ENCODE results near the gene SMURF2.
A peak's percentile ranks its signal among the peaks of the same experiment; 100 is the strongest.

SMURF2 gene

DNA sequence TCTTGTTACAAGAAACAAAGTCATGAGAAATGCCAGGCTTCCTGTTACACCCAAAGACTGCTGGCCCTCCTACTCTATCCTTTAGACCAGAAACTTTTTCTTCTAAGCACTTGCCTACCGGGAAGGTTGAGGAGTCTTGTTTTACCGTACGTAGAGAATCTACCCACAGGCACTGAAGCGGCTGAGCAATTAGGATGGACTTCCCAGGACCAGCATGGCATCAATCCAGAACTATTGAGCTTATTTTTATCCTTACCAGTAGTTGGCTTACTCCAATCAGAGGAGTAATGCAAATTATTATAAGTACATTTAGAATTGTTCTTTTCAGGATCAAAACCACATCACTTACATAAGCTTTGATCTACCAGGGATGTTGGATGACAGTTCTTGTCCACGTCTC lies 129.7 kb downstream of the SMURF2 start:
- no peak for DNase-seq

DNA sequence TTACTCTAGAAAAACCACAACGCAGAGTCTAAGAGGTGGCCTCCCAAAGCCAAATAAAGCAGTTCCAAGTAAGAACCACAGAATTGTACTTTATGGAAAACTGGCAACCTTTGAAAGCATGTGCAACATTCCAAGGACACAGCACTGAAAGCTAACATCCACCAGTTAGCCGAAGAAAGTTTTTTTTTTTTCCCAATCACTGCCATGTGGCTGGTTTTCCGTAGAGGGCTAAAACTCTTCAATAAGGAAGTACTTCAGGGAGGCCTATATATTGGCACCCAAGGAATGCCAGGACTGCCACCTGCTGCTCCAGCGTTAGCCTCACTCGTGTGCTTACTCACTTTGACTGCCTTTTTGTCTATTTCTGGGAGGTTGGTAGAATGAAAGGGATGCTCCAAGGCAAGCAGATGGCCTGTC lies 130.1 kb downstream of the SMURF2 start:
- no peak for DNase-seq

DNA sequence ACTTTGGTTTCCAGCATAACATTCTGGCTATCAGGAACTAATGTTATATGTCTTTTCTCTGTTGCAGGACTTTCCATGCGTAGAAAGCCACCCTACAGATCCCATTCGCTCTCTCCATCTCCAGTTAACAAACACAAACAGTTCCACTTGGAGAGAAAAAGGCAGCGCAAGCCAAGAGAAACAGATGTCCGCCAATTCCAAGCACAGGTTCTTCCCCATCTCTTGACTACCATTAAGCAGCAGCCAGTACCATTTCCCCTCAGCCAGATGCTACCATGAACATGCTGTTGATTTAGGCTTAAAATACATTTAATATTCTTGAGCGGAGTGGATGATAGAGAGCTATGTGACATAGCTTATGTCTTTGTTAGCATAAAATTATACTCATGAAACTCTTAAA lies 132.9 kb downstream of the SMURF2 start:
- no peak for DNase-seq

- no peak for DNase-seq
Observed at GRCh38 chr17:64527914-64528313, 134.2 kb downstream of the SMURF2 start.

- DNase-seq, result no peak
Observed at GRCh38 chr17:64520359-64520758, 141.7 kb downstream of the SMURF2 start.

GRCh38 chr17:64519601-64520000 lies 142.5 kb downstream of the SMURF2 start:
- DNase-seq, result no peak

DNA sequence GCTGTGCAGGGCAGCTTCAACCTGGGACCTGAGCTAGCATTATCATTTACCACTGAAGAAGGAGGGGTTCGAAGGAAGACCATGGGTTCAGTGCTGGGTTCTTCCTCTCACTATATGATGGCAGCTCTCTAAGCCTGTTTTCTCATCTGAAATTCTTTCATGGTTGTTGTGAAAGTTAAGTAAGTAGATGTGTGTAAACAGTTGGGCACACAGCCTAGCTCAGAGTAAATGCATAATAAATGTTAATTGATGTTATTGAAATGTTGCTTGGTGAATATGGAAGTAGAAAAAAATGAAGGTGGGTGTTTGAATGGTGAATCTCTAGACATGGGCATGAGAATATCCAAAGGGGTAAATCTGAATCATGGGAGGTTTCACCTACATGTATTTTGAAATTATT lies 146.3 kb downstream of the SMURF2 start:
- no peak for DNase-seq

DNA sequence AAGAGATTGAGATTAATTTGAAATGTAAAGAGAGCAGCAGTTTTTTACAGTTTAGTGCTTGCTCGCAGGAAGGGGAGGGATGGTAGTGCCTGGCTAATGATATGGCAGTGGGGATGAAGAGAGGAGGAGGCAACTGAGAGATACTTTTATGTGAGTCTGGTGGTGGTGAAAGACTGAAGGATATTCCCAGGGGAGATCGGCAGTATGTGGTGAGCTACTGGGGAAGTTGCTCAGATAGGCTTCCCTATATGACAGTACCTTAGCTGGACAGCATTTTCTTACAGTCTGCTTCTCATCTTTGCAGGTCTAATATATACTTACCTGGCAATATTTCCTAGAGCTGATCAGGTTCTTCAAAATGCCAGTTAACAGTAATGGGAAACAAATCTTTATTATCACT lies 146.7 kb downstream of the SMURF2 start:
- DNase-seq, result no peak

- no peak for DNase-seq
Observed at GRCh38 chr17:64509179-64509578, 152.9 kb downstream of the SMURF2 start.

GRCh38 chr17:64508683-64509082 lies 153.4 kb downstream of the SMURF2 start:
- no peak for DNase-seq

DNA sequence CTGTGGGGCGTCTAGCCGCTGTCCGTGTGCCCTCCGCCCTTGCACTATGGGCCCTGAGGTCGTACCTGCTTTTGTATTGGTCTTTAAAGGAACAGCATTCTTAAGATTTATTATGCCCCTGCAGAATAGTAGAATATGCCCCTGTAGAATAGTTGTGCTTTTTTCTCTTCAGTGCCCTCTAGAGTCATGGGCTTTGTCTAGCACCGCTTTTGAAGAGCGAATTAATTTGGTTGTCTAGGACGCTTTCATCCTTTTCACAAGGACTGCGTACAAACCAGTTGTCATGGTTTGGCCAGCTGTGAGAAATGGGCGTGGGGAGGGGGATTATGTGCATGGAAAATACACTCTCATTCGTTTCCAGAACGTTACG lies 154.7 kb downstream of the SMURF2 start:
- peak in 1 of 2 experiments; percentile 41 for DNase-seq

DNA sequence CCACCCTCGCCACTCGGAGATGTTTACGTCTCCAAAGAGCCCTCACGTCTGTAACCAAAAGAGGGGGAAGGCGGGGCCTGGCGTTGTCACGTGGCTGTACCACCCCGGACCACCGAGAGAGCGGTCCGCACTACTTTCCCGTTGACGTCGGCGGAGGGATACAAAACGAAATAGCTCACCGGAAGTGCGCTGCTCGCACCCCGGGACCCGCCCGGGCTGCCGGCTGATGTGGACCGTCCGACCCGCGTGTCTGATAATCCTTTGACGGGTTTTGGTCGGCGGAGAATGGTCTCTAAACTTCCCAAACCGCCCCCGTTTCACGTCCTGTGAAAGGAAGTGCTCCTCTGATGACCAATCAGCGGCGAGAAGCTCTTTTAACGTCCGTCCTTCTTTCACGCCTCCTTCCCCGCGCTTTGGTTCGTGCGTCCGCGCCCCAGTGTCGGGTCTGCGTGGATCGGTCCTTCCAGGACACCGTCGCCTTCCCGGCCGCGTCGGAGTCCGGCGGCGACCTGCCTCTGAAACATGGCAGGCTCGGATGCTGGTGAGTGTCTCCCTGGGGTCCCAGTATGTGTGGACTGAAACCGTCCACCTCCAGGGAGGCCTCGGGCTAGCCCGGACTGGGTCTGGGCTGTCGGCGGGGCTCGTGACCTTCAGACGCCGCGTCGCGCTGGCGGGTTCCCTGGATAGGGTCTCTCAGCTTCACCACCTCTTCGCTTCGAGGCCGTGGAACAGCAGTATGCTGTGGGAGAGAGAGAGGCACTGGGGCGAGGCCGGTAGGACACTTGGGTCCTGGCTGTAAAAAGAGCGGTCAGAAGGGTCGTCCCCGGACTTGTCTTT lies 155.3 kb downstream of the SMURF2 start, which contains the start of gene CEP95:
Gene CEP95, plus strand, starts transcription at position 402 of the 837 bp plus-strand sequence. Its CDS starts 121 bp downstream, at position 523.
- peak; percentile 95 to 97 for DNase-seq

DNA sequence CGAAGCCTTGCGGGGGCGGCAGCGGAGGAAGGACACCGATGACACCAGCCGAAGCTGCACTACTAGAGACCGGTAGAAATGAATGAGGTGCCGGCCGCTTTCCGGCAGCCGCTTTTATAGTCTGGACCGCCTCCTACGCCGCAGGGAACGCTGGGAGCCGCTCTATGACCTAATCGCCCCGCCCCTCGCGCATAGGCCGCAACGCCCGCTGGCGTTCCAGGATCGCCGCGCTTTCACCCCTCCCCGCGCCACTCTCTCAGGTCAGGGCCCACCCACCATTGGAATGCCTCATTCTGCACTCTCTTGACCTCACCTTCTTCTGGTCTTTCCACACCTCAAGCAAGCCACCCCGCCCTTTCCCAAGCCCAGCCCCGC lies 155.9 kb downstream of the SMURF2 start, which contains the start of gene DDX5:
Gene DDX5, minus strand, starts transcription at position 89 of the 375 bp plus-strand sequence. CDS start 170 bp downstream, outside the sequence.
- peak; percentile 98 to 99 for DNase-seq

- DNase-seq, result peak; percentile 84 to 87
Observed at GRCh38 chr17:64505340-64506200, 156.5 kb downstream of the SMURF2 start.

DNA sequence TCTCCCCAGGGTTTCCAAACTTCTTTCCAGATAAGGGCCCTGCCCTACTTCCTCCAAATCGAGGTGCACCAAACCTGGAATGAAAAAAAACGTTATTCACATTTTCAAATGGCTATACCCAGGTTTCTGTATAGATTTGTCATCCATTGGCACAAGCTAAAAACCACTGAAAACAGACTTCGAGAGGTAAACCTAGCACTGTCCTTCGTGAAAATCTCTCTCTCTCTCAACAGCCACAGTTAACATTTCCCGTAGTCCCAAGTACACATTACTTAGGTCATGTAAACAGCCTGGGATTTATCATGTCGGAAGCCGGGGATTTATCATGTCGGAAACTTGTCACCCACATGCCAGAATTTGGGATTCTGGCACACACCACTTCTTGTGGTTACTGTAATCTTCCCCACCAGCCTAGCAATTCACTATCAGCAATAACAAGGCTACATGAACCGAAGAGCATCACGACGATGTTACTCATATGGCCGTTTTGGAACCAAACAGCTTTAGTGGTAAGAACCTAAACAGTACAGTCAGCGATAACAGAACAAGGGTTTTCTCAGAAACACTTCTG lies 157.3 kb downstream of the SMURF2 start:
- no peak for DNase-seq

GRCh38 chr17:64503821-64504768 lies 158.0 kb downstream of the SMURF2 start:
- no peak for DNase-seq

- no peak for DNase-seq
Observed at GRCh38 chr17:64503341-64503740, 158.8 kb downstream of the SMURF2 start.

DNA sequence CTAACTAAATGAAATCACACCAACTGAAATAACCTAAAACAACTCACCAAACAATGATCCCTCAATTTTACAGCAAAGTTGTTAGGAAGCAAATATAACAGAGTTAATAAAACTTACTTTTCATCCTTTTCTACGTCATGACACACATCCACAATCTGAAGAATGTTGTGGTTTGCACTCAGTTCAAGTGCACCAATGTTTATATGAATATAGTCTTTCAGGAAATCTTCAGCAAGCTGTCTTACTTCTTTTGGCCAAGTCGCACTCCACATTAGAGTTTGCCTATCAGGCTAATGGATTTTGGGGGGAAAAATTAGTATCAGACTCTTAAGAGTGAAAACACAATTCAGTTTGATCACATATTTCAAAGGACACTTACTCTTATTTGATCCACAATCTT lies 159.3 kb downstream of the SMURF2 start:
- DNase-seq, result no peak

DNA sequence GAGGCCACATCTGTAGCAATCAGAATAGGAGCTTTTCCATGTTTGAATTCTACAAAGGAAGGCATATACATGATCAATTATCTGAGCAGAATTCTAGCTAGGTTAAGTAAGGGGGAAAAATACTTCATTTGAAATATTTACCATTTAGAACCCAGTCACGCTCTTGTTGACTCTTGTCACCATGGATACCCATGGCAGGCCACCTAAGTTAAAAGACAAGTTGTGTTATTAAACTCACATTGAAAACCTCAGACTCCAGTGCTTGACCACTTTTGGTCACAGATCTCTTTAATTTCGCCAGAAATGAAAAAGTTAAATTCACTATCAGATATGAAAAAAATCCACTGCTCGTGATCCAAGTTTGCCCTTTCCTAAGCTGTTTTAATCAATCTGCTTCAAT lies 160.1 kb downstream of the SMURF2 start:
- no peak for DNase-seq

- DNase-seq, result no peak
Observed at GRCh38 chr17:64500862-64501765, 161.0 kb downstream of the SMURF2 start.

GRCh38 chr17:64500487-64500859 lies 161.6 kb downstream of the SMURF2 start:
- DNase-seq, result no peak

Measured in activated T-cell treated with anti-CD3 and anti-CD28 coated beads, Interleukin-2, amount 50 U/mL, for 48 hours (primary cell).